HepG2 (cell line): Measurements from ENCODE around the gene BCAS3. TPM values are rescaled to one million over a fixed set of nuclear protein-coding genes. Genes with fewer than 3 reads are reported as not detected.

Experiments used
- ARHGAP35 ChIP-seq: sonication (generic); formaldehyde crosslinking; IDR thresholded peaks from 2 replicates; pipeline ENCODE4 v1.9.0; 2022; ENCODE audit warnings: mild to moderate bottlenecking, inconsistent platforms, moderate library complexity, missing genetic modification reagents, borderline replicate concordance
- ATF2 ChIP-seq: sonication (generic); formaldehyde crosslinking; IDR thresholded peaks from 2 replicates; pipeline ENCODE4 v1.4.0; 2020; ENCODE audit warnings: missing genetic modification reagents
- HOMEZ ChIP-seq: IDR thresholded peaks from 2 replicates; pipeline ENCODE4 v1.6.1; 2016; ENCODE audit warnings: low read depth
- ISL2 ChIP-seq: sonication (generic); formaldehyde crosslinking; IDR thresholded peaks from 2 replicates; pipeline ENCODE4 v1.5.0; 2020; ENCODE audit warnings: missing genetic modification reagents
- NAIF1 ChIP-seq: sonication (generic); formaldehyde crosslinking; IDR thresholded peaks from 2 replicates; pipeline ENCODE4 v1.5.0; 2020; ENCODE audit warnings: mild to moderate bottlenecking, missing genetic modification reagents, borderline replicate concordance
- SKIL ChIP-seq: sonication (generic); formaldehyde crosslinking; IDR thresholded peaks from 2 replicates; pipeline ENCODE4 v1.8.0; 2022; ENCODE audit warnings: missing genetic modification reagents, mild to moderate bottlenecking, moderate library complexity, borderline replicate concordance
- TIGD3 ChIP-seq: sonication (generic); formaldehyde crosslinking; IDR thresholded peaks from 2 replicates; pipeline ENCODE4 v1.5.1; 2020; ENCODE audit warnings: mild to moderate bottlenecking, missing genetic modification reagents, borderline replicate concordance
- ZNF280D ChIP-seq: sonication (generic); formaldehyde crosslinking; IDR thresholded peaks from 2 replicates; pipeline ENCODE4 v1.5.1; 2020; ENCODE audit warnings: mild to moderate bottlenecking, missing genetic modification reagents
- ZNF678 ChIP-seq: sonication (generic); formaldehyde crosslinking; IDR thresholded peaks from 2 replicates; pipeline ENCODE4 v1.4.0; 2020; ENCODE audit warnings: mild to moderate bottlenecking, missing genetic modification reagents
- ZNF841 ChIP-seq: sonication (generic); formaldehyde crosslinking; IDR thresholded peaks from 2 replicates; pipeline ENCODE4 v1.8.1; 2023; ENCODE audit warnings: missing genetic modification reagents, borderline replicate concordance
- ZXDC ChIP-seq: sonication (generic); formaldehyde crosslinking; IDR thresholded peaks from 2 replicates; pipeline ENCODE4 v1.5.0; 2020; ENCODE audit warnings: mild to moderate bottlenecking, missing genetic modification reagents
- polyA plus RNA-seq, 8 experiments: library from polyadenylated mRNA; depleted of rRNA in 3 of 8; stranded (reverse) in 7 of 8; unstranded in 1 of 8; fragments of >200 nt; fragmentation: Illumina TruSeq in 4 of 8; extraction: Trizol in 4 of 8; gene quantifications; 2 replicates each; pipeline versions ENCODE4 v1.2.1 to v1.2.3, GENCODE V29; 2011 to 2016; ENCODE audit warnings: low read depth in 4 of 8, missing spikeins in 1 of 8, mixed read lengths in 1 of 8; ENCODE audit not compliant: insufficient read depth in 1 of 8
- total RNA-seq, 5 experiments: library from RNA; depleted of rRNA; stranded (reverse); fragments of >200 nt; fragmentation: Illumina TruSeq; extraction: Trizol; gene quantifications; 2 replicates each; pipeline ENCODE4 v1.2.3, GENCODE V29; 2016; ENCODE audit warnings: low read depth in 1 of 5

BCAS3 gene
- total and polyA plus RNA-seq, 2 of the 13 experiments (the other 11 are each of a cell fraction or from before 2014, with no cell fraction given) = 10.7 to 11.2 TPM

- TF ChIP-seq SKIL (CRISPR knock-in tag) (no peak), ZNF280D (CRISPR knock-in tag) (no peak), NAIF1 (CRISPR knock-in tag) (no peak), ARHGAP35 (CRISPR knock-in tag) (no peak), ZXDC (no peak), ZNF841 (CRISPR knock-in tag) (no peak), TIGD3 (CRISPR knock-in tag) (no peak), ATF2 (no peak), ISL2 (CRISPR knock-in tag) (no peak), ZNF678 (CRISPR knock-in tag) (no peak), HOMEZ (CRISPR knock-in tag) (no peak)
These were observed 12.0 kb upstream of the BCAS3 start (continued) for GRCh38 chr17:60665602-60666001.
